Kidney (tissue), 14 donors: ENCODE results near the gene C1QA. TPM values are rescaled to one million over a fixed set of nuclear protein-coding genes. Genes with fewer than 3 reads are reported as not detected.

Source experiments
- DNase-seq, 5 donors: peaks; one replicate each; pipeline ENCODE4 v3.0.0-alpha.2; 2013 to 2020
- FAIRE-seq: peaks from 2 replicates; lab custom pipeline; 2012; peaks lifted over from hg19 to GRCh38; lab: Jason Lieb, UNC
- H3K27ac ChIP-seq, 2 donors: one replicate each; pipeline ENCODE4 v1.7.0; 2013; ENCODE audit warnings: low read depth in 2 of 2, low read length in 2 of 2, inconsistent platforms in 1 of 2
- H3K27me3 ChIP-seq: one replicate; pipeline ENCODE4 v1.7.1; 2013; ENCODE audit warnings: low read length, inconsistent platforms; ENCODE audit not compliant: control insufficient read depth, insufficient read depth
- H3K36me3 ChIP-seq, 3 donors: one replicate each; pipeline versions ENCODE4 v1.7.0 to v1.7.1; 2013; ENCODE audit warnings: low read length in 3 of 3, control low read depth in 1 of 3, inconsistent platforms in 1 of 3; ENCODE audit not compliant: insufficient read depth in 3 of 3, control insufficient read depth in 2 of 3
- H3K4me1 ChIP-seq, 3 donors: one replicate each; pipeline versions ENCODE4 v1.7.0 to v1.7.1; 2013; ENCODE audit warnings: low read length in 3 of 3, inconsistent platforms in 1 of 3, low read depth in 1 of 3; ENCODE audit not compliant: control insufficient read depth in 2 of 3, insufficient read depth in 2 of 3
- H3K4me3 ChIP-seq, 3 donors: one replicate each; pipeline versions ENCODE4 v1.7.0 to v1.8.1; 2013; ENCODE audit warnings: low read length in 3 of 3, control low read depth in 1 of 3, inconsistent platforms in 1 of 3
- H3K9ac ChIP-seq, 3 donors: one replicate each; pipeline versions ENCODE4 v1.7.0 to v1.7.1; 2013; ENCODE audit warnings: low read length in 3 of 3, control low read depth in 1 of 3, inconsistent platforms in 1 of 3
- H3K9me3 ChIP-seq, 3 donors: one replicate each; pipeline versions ENCODE4 v1.7.0 to v1.7.1; 2013; ENCODE audit warnings: low read length in 3 of 3, control low read depth in 1 of 3, inconsistent platforms in 1 of 3; ENCODE audit not compliant: control insufficient read depth in 2 of 3, insufficient read depth in 1 of 3
- intact Hi-C: fragments of 100-400 bp; cut with DNase I; formaldehyde crosslinking; loops from one replicate; pipeline ENCODE4 v1.11.1; 2022
- polyA plus RNA-seq: library from polyadenylated mRNA; stranded (reverse); fragments of 350-450 nt; fragmentation: Illumina TruSeq; extraction: RNeasy Lipid Tissue Mini Kit (QIAGEN cat#74804); gene quantifications from one replicate; pipeline ENCODE4 v1.2.3, GENCODE V29; 2014; ENCODE audit warnings: low read depth, low replicate concordance; ENCODE audit not compliant: insufficient read depth
- total RNA-seq: library from RNA; stranded (reverse); fragmentation: NEBNext Ultra II Directional; extraction: Animal tissue kit (Norgen Biotek cat#: 25700); gene quantifications from one replicate; pipeline ENCODE4 v1.2.1, GENCODE V29; 2021
- TF ChIP-seq, protein P1 (sequence below): IDR thresholded peaks from 3 replicates; pipeline ENCODE4 v1.5.1; 2012; ENCODE audit warnings: mild to moderate bottlenecking, moderate library complexity, borderline replicate concordance; ENCODE audit not compliant: insufficient read depth; ENCODE audit errors: extremely low read depth
- donor health status: control.
- donor health status: control.
- donor health status: control.
- donor health status: control.
- donor health status: control.
- donor health status: DM: yes; HTN: yes; CAD: no.
- donor health status: Normal renal cell carcinoma (clear cell type).

C1QA gene
- total and polyA plus RNA-seq, 2 donors from 2014 or later = 150 to 238 TPM

DNA sequence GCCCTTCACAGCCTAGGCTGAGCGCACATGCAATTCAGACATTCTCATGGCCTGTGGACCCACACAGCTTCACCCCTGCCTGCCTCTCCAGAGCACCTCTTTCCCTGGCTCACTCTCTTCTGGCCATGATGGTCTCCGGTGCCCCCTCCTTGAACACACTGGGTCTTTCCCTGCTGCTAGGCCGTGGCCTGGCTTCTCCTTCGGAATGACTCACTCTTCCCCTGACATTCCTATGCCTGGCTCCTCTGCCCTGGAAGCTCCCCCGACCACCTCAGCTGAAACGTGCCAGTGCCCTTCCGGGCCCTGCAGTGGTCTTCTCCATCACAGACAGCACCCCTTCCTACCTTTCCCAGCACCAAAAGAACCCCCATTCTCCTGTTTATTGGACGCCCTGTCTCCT, 44.9 kb upstream of the C1QA start:
- H3K27me3 ChIP-seq = no peaks in the 10 kb centered on the region

DNA sequence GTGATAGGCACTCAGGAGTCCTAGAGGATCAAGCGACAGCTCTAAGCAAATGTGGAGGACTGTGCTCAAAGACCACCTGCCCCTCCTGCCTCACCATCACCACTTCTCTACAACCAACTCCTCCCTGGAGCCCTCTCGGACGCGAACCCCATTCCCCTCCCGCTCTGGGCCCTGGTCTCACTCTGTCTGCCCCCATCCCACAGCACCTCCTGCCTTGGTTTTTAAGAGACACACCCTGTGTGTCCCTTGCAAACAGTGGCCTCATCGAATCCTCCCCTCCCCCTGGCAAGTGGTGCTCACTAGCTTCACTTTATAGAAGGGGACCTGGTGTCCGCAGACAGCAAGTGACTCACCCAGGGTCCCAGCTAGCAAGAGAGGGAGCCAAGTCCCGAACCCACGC, 44.4 kb upstream of the C1QA start:
- TF ChIP-seq, protein P1, sequence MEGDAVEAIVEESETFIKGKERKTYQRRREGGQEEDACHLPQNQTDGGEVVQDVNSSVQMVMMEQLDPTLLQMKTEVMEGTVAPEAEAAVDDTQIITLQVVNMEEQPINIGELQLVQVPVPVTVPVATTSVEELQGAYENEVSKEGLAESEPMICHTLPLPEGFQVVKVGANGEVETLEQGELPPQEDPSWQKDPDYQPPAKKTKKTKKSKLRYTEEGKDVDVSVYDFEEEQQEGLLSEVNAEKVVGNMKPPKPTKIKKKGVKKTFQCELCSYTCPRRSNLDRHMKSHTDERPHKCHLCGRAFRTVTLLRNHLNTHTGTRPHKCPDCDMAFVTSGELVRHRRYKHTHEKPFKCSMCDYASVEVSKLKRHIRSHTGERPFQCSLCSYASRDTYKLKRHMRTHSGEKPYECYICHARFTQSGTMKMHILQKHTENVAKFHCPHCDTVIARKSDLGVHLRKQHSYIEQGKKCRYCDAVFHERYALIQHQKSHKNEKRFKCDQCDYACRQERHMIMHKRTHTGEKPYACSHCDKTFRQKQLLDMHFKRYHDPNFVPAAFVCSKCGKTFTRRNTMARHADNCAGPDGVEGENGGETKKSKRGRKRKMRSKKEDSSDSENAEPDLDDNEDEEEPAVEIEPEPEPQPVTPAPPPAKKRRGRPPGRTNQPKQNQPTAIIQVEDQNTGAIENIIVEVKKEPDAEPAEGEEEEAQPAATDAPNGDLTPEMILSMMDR = no peak
- no peak overlapping the region for H3K9ac ChIP-seq
- no peaks in the 10 kb centered on the region for H3K9me3 ChIP-seq
- no peak for FAIRE-seq
- no peak for DNase-seq
- no peaks in the 10 kb centered on the region for H3K36me3 ChIP-seq
- intact Hi-C loops = no loop called here
- H3K4me3 ChIP-seq = no peak overlapping the region
- no peak overlapping the region for H3K27ac ChIP-seq
- H3K27me3 ChIP-seq = no peaks in the 10 kb centered on the region
- H3K4me1 ChIP-seq = no peaks in the 10 kb centered on the region

More for the DNA sequence above, 44.9 kb upstream of the C1QA start:
- no peak overlapping the region for H3K27ac ChIP-seq
- H3K4me3 ChIP-seq = no peak overlapping the region
- H3K4me1 ChIP-seq = no peaks in the 10 kb centered on the region
- no peaks in the 10 kb centered on the region for H3K9me3 ChIP-seq
- DNase-seq (no peak), FAIRE-seq (no peak)
- no peaks in the 10 kb centered on the region for H3K36me3 ChIP-seq
- TF ChIP-seq, protein P1 = no peak
- no peak overlapping the region for H3K9ac ChIP-seq
- intact Hi-C loops = no loop called here

DNA sequence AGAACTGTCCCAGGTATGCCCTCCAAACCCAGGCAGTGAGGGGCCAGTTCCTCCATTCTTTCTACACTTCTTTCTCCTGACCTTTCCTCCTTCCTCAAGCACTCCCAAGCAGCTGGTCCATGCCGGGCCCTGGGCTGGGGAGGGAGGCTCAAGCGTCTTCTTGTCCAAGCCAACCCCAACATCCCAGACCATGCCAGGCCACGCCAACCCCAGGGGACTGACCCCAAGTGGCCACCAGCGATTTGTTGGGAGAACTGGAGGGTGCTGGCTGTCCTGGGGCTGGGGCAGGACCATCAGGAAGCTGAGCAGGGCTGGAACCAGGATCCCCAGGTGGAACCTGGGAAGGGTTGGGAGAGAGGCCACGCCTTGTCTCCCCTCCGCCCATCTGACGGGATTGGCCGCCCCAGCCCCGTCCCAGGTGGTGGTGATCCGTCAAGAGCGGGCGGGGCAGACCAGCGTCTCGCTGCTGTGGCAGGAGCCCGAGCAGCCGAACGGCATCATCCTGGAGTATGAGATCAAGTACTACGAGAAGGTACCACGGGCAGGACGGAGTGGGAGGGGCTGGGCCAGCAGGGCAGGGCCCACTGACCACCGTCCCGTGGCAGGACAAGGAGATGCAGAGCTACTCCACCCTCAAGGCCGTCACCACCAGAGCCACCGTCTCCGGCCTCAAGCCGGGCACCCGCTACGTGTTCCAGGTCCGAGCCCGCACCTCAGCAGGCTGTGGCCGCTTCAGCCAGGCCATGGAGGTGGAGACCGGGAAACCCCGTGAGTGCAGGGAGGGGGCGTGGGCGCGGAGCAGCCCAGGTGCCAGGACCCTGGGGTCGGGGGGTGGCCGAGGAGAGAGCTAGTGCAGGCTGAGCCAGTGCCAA, 43.3 kb upstream of the C1QA start:
- H3K4me1 ChIP-seq = no peaks in the 10 kb centered on the region
- H3K9ac ChIP-seq = no peak overlapping the region
- no peak overlapping the region for H3K4me3 ChIP-seq
- no peaks in the 10 kb centered on the region for H3K9me3 ChIP-seq
- H3K27ac ChIP-seq = no peak overlapping the region
- FAIRE-seq = no peak
- no peaks in the 10 kb centered on the region for H3K36me3 ChIP-seq
- no peaks in the 10 kb centered on the region for H3K27me3 ChIP-seq
- TF ChIP-seq, protein P1 = no peak
- intact Hi-C loops = no loop called here
- no peak for DNase-seq
